ENCODE measurements around the gene RPS6KC1.

- no peak for TF ChIP-seq CTCF (optimal IDR thresholded peaks at IDR 0.05 in 1 of 3, IDR thresholded peaks at IDR 0.05 in 1 of 3, conservative IDR thresholded peaks at IDR 0.05 in 1 of 3; ENCODE audit: extremely low read depth in 1 of 3, insufficient read depth in 2 of 3, low read length in 3 of 3)
- TF ChIP-seq EZH2 (IDR thresholded peaks at IDR 0.05; ENCODE audit: low read length): no peak
Observed at GRCh38 chr1:213020016-213020415, 31.0 kb upstream of the RPS6KC1 start.

All from keratinocyte (primary cell).